GM21423 (cell line): Measurements from ENCODE around the gene KIF5C.

Source experiments
- ATAC-seq: cut with Tn5 transposase; IDR thresholded peaks from one replicate; pipeline ENCODE4 v1.9.1; 2021; ENCODE audit warnings: mild to moderate bottlenecking, moderate library complexity; ENCODE audit not compliant: unreplicated experiment

The KIF5C gene

DNA sequence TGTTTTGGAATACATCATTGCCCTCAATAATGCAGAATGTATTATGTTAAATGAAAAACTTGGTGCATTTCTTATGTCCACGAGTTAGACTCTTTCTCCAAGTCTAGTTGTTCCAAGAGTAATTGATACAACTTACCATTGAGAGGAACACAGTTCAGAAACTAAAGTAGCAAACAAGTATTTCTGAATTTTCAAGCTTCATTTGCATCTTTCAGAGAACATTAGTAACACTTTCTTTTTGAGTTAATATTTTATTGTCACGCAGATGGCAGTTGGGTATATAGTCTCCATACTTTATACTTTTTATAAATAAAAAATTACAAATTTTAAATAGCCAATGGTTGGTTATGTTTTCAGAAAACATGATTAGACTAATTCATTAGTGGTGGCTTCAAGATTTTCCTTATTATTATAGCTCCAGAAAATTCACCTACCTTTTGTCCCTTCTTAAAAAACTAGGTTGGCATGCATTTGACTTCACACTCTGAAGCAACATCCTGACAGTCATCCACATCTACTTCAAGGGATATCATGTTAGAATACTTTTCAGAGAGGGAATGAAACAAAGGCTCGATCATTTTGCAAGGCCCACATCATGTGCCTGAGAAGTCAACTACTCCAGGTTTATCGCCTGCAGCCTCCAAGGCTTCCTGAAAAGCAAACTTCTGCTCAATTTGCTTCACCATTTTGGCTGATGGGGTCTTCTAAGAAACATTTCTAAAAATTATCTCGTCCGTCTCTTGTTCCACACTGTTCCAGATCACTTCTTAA lies 193.4 kb downstream of the KIF5C start:
- ATAC-seq, result no peak

- no peak for ATAC-seq
Measured at GRCh38 chr2:149068996-149069888, 194.2 kb downstream of the KIF5C start.

GRCh38 chr2:149070681-149071320 lies 195.8 kb downstream of the KIF5C start:
- ATAC-seq, result no peak

DNA sequence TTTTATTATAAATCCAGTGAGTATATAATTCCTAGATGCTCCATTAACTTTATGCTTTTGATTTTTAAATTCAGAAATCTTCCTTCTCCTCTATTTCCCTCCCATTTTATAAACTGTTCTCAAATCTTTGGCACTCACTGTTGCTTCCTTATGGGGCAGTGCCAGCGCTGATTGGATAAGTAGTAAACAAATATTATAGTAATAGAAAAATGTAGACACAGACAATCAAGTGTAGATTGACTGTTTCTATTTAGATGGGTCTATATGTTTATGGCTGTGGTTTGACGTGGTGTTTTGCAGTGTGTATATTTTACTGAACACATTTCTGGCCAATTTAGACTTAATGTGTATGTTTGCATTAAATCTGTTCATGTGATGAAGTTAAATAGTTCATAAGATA lies 200.1 kb downstream of the KIF5C start:
- no peak for ATAC-seq

- no peak for ATAC-seq
Measured at GRCh38 chr2:149075853-149076252, 200.8 kb downstream of the KIF5C start.
